Suprapubic skin (tissue), 4 donors: ENCODE measurements around the gene SLC4A1. TPM values are rescaled to one million over a fixed set of nuclear protein-coding genes. Genes with fewer than 3 reads are reported as not detected.

Experiments
- DNase-seq, 2 donors: peaks; one replicate each; pipeline ENCODE4 v3.0.0-alpha.2; 2019; ENCODE audit warnings: low spot score in 2 of 2
- H3K27ac ChIP-seq: fragments of 200-600 bp; sonication (generic); one replicate; pipeline ENCODE4 v1.5.1; 2019
- H3K27me3 ChIP-seq: fragments of 200-600 bp; sonication (generic); one replicate; pipeline ENCODE4 v1.5.1; 2019
- H3K36me3 ChIP-seq: fragments of 200-600 bp; sonication (generic); one replicate; pipeline ENCODE4 v1.5.1; 2019
- H3K4me1 ChIP-seq: fragments of 200-600 bp; sonication (generic); one replicate; pipeline ENCODE4 v1.5.1; 2019
- H3K4me3 ChIP-seq: fragments of 200-600 bp; sonication (generic); one replicate; pipeline ENCODE4 v1.5.1; 2019; ENCODE audit warnings: mild to moderate bottlenecking
- H3K9me3 ChIP-seq: fragments of 200-600 bp; sonication (generic); one replicate; pipeline ENCODE4 v1.5.1; 2019
- EP300 ChIP-seq: sonication (generic); formaldehyde crosslinking; IDR thresholded peaks from one replicate; pipeline ENCODE4 v1.6.1; 2017; ENCODE audit warnings: antibody characterized with exemption
- POLR2A ChIP-seq, 2 donors: fragments of 450-650 bp; IDR thresholded peaks; one replicate each; pipeline ENCODE4 v1.6.1; 2017; ENCODE audit warnings: antibody characterized with exemption in 2 of 2, mild to moderate bottlenecking in 2 of 2, moderate library complexity in 2 of 2
- POLR2AphosphoS5 ChIP-seq, 3 donors: sonication (generic); formaldehyde crosslinking; IDR thresholded peaks; one replicate each; pipeline ENCODE4 v1.6.1; 2017; ENCODE audit warnings: antibody characterized with exemption in 3 of 3
- WGBS: methylation state at CpG from one replicate; pipeline ENCODE4 v1.1.5; 2018; 5-methylcytosine and 5-hydroxymethylcytosine counted together
- total RNA-seq, 4 donors: library from RNA; depleted of rRNA; stranded (reverse); fragments of >200 nt; gene quantifications; one replicate each; pipeline ENCODE4 v1.1.0, GENCODE V29; 2016
- TF ChIP-seq, protein P1 (sequence below), 2 donors: fragments of 200-600 bp in 1 of 2; fragments of 450-650 bp in 1 of 2; sonication (generic) in 1 of 2; IDR thresholded peaks; one replicate each; pipeline ENCODE4 v1.5.1; 2016 to 2019; ENCODE audit warnings: antibody characterized with exemption in 2 of 2, mild to moderate bottlenecking in 1 of 2, moderate library complexity in 1 of 2

The SLC4A1 gene
- total RNA-seq, 4 donors from 2014 or later, result 0.08 to 0.17 (median 0.10) TPM; not detected in 1

DNA sequence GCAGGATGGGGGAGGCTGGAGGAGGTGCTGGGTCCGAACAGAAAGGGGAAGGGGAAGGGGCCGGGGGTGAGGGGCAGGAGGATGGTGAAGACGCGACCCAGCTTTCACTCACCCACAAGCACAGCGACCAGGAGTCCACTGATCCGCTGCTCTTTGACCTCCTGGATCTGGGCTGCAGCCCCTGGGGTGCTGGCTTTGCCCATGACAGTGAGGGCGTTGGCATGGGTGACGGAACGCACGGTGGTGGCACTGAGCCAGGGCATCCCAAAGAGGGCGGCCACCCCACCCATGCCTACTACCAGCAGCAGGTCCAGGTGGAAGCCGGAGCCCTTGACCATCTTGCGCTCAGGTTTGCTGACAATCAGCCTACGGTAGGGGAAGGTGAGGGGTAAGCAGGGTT, 14.9 kb downstream of the SLC4A1 start:
- WGBS, result 73% methylated on average over 14 of the region's 14 CpGs
- H3K9me3 ChIP-seq, result no peaks in the 10 kb centered on the region
- no peak overlapping the region for H3K4me3 ChIP-seq
- peaks cover under 1% of the 10 kb centered on the region for H3K4me1 ChIP-seq
- TF ChIP-seq EP300 (no peak), POLR2A (IDR thresholded peaks at IDR 0.05) (no peak), POLR2AphosphoS5 (IDR thresholded peaks at IDR 0.05) (no peak)
- TF ChIP-seq, protein P1, sequence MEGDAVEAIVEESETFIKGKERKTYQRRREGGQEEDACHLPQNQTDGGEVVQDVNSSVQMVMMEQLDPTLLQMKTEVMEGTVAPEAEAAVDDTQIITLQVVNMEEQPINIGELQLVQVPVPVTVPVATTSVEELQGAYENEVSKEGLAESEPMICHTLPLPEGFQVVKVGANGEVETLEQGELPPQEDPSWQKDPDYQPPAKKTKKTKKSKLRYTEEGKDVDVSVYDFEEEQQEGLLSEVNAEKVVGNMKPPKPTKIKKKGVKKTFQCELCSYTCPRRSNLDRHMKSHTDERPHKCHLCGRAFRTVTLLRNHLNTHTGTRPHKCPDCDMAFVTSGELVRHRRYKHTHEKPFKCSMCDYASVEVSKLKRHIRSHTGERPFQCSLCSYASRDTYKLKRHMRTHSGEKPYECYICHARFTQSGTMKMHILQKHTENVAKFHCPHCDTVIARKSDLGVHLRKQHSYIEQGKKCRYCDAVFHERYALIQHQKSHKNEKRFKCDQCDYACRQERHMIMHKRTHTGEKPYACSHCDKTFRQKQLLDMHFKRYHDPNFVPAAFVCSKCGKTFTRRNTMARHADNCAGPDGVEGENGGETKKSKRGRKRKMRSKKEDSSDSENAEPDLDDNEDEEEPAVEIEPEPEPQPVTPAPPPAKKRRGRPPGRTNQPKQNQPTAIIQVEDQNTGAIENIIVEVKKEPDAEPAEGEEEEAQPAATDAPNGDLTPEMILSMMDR (IDR thresholded peaks at IDR 0.05), result no peak
- H3K27me3 ChIP-seq, result no peaks in the 10 kb centered on the region
- no peak overlapping the region for H3K27ac ChIP-seq
- no peaks in the 10 kb centered on the region for H3K36me3 ChIP-seq
- DNase-seq, result no peak

DNA sequence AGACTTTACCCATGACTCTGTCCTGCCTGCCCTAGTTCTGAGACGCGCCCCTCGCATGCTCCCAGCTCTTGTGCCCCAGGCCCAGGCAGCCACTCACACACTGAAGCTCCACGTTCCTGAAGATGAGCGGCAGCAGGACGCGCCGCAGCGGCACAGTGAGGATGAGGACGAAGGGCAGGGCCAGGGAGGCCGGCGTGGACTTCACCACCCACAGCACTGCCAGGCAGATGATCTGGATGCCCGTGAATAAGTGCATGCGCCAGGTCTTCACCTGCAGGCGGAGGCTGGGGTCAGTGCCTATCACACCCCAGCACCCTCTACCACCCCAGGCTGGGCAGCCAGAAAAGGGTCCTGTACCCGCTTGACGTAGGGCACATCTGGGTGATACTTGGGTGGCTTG, 16.9 kb downstream of the SLC4A1 start:
- H3K27ac ChIP-seq, result no peak overlapping the region
- no peak overlapping the region for H3K4me3 ChIP-seq
- no peaks in the 10 kb centered on the region for H3K27me3 ChIP-seq
- no peaks in the 10 kb centered on the region for H3K9me3 ChIP-seq
- H3K4me1 ChIP-seq, result peaks cover 8% of the 10 kb centered on the region
- DNase-seq, result no peak
- 98% methylated on average over 13 of the region's 17 CpGs for WGBS
- no peaks in the 10 kb centered on the region for H3K36me3 ChIP-seq
- TF ChIP-seq POLR2A (IDR thresholded peaks at IDR 0.05), result no peak
- no peak for TF ChIP-seq POLR2AphosphoS5 (IDR thresholded peaks at IDR 0.05)
- no peak for TF ChIP-seq EP300
- TF ChIP-seq, protein P1 (IDR thresholded peaks at IDR 0.05), result no peak

DNA sequence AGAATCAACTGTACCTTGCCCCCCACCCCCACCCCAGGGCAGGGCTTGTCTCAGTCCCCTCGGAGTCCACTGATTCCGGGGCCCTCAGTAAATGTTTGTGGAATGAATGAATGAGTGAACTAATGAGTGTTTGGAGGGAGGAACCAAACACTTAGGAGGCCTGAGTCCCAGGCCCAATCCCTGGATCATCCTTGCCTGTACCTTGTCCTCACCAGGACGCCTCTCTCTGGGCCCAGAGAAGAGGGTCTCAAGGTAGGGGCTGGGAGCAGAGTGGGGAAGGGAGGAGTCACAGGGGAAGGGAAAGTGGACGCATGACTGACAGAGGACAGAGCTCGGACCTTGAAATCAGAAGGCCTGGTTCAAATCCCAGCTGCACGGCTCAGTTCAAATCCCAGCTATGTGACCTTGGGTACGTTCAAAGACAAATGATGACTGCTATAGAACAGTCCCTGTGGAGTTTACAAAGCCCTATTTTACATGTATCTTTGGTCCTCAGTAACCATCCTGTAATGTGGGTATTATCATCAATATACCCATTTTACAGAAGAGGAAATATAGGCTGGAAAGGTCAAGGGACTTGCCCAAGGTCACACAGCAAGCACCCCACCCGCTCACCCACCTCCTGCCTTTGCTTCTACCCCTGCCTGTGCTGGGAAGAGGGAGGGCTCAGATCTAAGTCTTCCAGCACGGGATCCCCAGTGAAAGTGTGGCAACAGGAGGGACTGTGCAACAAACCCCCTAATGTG, 18.3 kb downstream of the SLC4A1 start:
- Histone ChIP-seq H3K4me3 (no peak overlapping the region), H3K27me3 (no peaks in the 10 kb centered on the region), H3K9me3 (no peaks in the 10 kb centered on the region), H3K4me1 (peaks cover 13% of the 10 kb centered on the region), H3K36me3 (no peaks in the 10 kb centered on the region), H3K27ac (no peak overlapping the region)
- no peak for DNase-seq
- TF ChIP-seq EP300, result no peak
- TF ChIP-seq, protein P1 (IDR thresholded peaks at IDR 0.05), result no peak
- TF ChIP-seq POLR2AphosphoS5 (IDR thresholded peaks at IDR 0.05), result no peak
- no peak for TF ChIP-seq POLR2A (IDR thresholded peaks at IDR 0.05)
- 85% methylated on average over 9 of the region's 9 CpGs for WGBS

DNA sequence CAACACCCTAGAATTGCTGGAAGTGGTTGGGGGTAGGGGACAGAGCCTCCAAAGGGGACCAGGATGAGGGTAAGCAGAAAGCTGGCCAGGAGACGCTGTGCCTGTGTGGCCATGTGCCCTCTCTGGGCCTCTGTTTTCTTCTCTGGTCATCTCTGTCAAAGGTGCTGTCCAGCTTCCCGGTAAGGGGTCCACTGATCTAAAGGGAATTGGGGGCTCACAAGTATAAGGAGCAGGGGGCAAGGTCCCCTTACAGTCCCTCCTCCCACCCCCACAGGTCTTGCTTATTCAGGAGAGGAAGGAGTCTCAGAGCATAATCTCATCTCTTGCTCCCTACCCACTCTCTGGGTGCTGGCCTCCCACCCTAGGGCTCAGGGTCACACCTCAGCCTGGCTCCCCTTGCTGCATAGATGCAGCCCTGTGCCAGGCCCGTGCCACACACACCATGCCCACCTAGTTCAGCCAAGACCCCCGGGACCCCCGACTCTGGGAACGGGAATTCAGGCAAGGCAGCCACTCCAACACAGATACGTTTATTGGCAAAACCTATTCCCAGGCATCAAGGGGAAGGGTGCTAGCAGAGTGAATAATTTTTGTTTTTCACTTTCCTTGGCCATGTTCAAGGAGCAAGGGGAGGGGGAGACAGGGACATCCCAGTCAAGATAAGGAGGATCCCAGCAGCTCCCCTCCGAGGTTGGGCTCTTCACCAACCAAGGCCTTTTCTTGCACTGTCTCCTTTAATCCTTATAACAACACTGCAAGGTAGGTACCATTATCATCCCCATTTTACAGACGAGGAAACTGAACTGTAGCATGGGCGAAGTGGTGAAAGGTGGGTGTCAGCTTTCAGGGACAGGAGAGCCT, 19.8 kb downstream of the SLC4A1 start:
- Histone ChIP-seq H3K4me3 (no peak overlapping the region), H3K27ac (no peak overlapping the region), H3K36me3 (no peaks in the 10 kb centered on the region), H3K27me3 (no peaks in the 10 kb centered on the region), H3K9me3 (no peaks in the 10 kb centered on the region), H3K4me1 (peaks cover 13% of the 10 kb centered on the region)
- WGBS, result 93% methylated on average over 10 of the region's 10 CpGs
- DNase-seq, result no peak
- TF ChIP-seq EP300 (no peak), POLR2A (IDR thresholded peaks at IDR 0.05) (no peak)
- TF ChIP-seq, protein P1 (IDR thresholded peaks at IDR 0.05), result no peak

DNA sequence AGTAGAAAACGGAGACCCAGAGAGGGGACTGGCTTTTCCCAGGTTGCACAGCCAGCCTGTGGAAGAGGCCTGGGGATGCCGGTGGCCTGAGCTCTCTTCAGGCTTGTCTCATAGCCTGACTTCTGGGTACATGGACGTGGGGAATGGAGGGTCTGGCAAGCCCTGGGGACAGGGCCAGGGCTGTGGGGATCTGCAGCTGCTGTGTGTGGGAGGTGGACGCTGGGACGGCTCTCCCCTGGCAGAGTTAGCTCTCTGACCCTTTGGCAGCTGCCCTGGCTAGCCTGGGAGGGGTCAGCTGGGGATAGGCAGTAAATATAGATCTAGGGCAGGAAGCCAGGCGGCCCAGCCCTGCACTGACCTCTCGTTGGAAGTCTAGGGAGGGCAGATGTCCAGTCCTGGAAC, 20.5 kb downstream of the SLC4A1 start:
- DNase-seq, result no peak
- Histone ChIP-seq H3K4me3 (no peak overlapping the region), H3K36me3 (no peaks in the 10 kb centered on the region), H3K27ac (no peak overlapping the region), H3K4me1 (peaks cover 13% of the 10 kb centered on the region), H3K27me3 (no peaks in the 10 kb centered on the region), H3K9me3 (no peaks in the 10 kb centered on the region)
- 60% methylated on average over 6 of the region's 7 CpGs for WGBS
- TF ChIP-seq POLR2AphosphoS5 (IDR thresholded peaks at IDR 0.05) (no peak), EP300 (no peak), POLR2A (IDR thresholded peaks at IDR 0.05) (no peak)
- TF ChIP-seq, protein P1 (IDR thresholded peaks at IDR 0.05), result no peak
